Smooth muscle cell of the brain vasculature (primary cell): ENCODE measurements around the gene EML1.

Experiments
- DNase-seq: peaks from one replicate; pipeline ENCODE4 v3.0.0-alpha.2; 2012; ENCODE audit warnings: low read depth, low spot score

Gene EML1

GRCh38 chr14:99793213-99794150, at the start of gene EML1:
EML1 (plus strand) TSS chr14:99793413; CDS start chr14:99793477, 64 bp downstream.
- DNase-seq = no peak

GRCh38 chr14:99744199-99744872, 48.9 kb upstream of the EML1 start:
- no peak for DNase-seq

GRCh38 chr14:99744873-99745224, 48.4 kb upstream of the EML1 start:
- DNase-seq = no peak

- no peak for DNase-seq
Measured at GRCh38 chr14:99745307-99745951, 47.8 kb upstream of the EML1 start.

- DNase-seq = no peak
Measured at GRCh38 chr14:99747167-99747566, 46.0 kb upstream of the EML1 start.

- no peak for DNase-seq
Measured at GRCh38 chr14:99747582-99748330, 45.5 kb upstream of the EML1 start.

- DNase-seq = no peak
Measured at GRCh38 chr14:99748529-99748928, 44.7 kb upstream of the EML1 start.

- no peak for DNase-seq
Measured at GRCh38 chr14:99749142-99749541, 44.1 kb upstream of the EML1 start.

- DNase-seq = no peak
Measured at GRCh38 chr14:99749763-99750715, 43.2 kb upstream of the EML1 start.

GRCh38 chr14:99750746-99751450, 42.3 kb upstream of the EML1 start:
- no peak for DNase-seq

- DNase-seq = no peak
Measured at GRCh38 chr14:99751539-99752485, 41.4 kb upstream of the EML1 start.

GRCh38 chr14:99752486-99753121, 40.6 kb upstream of the EML1 start:
- DNase-seq = no peak

- no peak for DNase-seq
Measured at GRCh38 chr14:99753225-99754140, 39.7 kb upstream of the EML1 start.

GRCh38 chr14:99754141-99755067, 38.8 kb upstream of the EML1 start:
- DNase-seq = no peak

GRCh38 chr14:99755068-99755405, 38.2 kb upstream of the EML1 start:
- no peak for DNase-seq
